ENCODE data around the gene PRDX5.

The PRDX5 gene

DNA sequence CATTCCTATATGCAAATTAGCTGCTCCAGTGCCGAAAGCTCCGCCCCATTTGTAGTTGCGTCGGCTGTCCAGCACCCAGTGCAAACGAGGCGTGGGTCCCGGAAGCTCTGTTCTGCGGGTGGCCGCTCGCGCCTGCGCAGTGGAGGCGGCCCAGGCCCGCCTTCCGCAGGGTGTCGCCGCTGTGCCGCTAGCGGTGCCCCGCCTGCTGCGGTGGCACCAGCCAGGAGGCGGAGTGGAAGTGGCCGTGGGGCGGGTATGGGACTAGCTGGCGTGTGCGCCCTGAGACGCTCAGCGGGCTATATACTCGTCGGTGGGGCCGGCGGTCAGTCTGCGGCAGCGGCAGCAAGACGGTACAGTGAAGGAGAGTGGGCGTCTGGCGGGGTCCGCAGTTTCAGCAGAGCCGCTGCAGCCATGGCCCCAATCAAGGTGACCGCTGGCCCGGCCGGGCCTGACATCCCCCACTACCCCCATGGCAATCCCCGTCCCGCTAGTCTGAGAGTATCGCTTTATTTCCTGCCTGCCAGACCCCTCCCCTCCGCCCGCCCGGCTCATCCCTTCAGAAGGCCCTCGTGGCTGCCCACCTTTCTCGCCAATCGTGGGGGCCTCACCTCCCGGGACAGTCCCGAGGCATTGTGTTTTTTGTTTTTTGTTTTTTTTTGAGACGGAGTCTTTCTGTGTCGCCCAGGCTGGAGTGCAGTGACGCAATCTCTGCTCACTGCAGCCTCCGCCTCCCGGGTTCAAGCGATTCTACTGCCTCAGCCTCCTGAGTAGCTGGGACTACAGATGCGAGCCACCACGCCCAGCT lies at the start of gene PRDX5:
TSS of gene PRDX5 (plus strand) at position 161 of the 805 bp plus-strand sequence. CDS start at position 256, 95 bp downstream.
- DNase-seq = peak; percentile 92 to 95

DNA sequence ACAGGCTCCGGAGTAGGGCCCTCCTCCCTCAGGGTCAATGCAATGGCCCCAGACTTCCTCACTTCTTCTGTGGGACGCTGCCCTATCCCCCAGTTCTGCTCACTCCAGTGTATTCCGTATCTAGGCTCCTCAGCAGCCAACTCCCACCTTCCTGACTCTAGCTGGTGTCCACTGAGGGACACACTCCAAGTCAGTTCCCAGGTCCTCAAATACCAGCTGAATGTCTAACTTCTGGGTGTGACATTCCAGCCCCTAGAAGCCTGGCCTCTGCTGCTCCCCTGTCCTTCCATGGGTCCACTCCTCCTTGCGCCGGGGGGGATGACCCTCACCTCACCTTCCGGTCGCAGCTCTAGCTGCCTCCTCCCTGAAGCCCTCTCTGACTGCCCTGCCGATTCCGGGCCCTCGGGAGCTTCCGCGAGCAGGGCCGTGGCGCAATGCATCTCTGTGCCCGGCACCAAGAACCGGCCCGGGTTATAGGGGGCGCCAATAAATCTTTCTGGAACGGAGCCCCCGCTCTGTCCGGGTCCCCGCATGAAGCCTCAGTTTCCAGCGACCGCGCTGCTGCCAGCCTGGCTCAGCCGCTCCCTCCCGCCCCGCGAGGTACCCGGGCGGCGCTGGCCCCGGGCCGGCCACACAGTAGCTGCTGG lies 48.9 kb upstream of the PRDX5 start:
- peak; percentile 56 to 60 for DNase-seq

DNA sequence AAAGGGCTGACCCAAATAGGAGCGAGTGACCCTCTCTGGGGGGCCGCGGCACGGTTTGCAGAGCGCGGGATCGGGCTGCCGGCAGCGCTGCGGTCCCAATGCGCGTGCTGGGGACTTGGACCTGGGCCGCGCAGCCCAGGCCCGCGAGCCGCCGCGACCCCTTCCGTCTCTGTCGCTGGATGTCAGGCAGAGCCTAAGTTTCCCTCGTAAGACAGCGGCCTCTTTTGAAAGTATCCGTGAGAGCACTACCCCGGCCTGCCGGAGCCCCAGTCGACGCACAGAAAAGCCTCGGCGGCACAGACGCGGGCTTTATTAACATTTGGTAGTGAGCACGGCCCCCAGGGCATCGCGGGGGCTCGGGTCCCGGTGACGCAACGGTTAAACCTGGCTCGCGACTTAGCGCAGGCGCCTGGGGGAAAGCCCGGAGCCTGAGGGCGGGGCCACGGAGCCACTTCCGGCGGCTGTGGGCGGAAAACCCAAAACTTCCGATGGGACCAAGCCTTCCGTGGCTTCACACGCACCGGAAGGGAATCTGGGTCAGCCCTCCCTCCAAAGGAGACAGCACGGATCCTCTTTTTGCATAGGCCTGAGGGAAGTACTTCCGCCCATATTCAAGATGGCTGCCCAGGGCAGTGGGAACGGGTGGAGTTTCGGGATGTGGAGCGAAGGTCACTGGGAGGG lies 48.2 kb upstream of the PRDX5 start:
- peak; percentile 98 to 99 for DNase-seq

DNA sequence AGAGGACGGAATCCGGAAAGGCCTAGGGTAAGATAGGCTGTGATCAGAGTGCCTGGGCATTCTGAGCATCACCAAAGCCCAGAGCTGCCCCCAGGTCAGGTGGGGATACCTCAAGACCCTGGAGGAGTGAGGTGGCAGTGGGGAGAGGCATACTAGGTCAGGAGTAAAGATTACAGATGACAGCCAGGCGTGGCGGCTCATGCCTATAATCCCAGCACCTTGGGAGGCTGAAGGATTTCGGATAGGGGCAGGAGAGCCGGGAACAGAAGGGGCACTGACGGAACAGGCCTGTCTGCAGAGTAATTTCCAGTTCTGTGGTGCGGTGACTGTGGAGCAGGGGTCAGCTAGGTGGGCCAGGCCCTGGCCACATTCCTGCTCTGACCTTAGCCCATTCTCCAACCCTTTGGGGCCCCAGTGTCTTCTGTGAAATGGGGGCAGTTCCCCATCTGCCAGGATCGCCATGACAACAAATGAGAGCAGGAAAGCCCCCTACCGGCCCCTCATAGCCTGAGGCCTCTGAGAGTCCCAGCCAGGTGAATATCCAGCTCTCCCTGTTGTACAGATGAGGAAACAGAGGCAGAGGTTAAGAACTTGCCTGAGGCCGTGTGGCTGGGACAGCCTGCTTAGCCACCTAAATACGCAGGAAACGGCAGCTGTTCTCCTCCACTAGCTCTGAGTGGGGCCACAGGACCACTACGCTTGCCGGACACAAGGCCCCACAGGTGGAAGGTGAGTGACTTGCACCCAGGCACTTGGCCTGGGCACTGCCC lies 42.7 kb upstream of the PRDX5 start:
- no peak for DNase-seq

DNA sequence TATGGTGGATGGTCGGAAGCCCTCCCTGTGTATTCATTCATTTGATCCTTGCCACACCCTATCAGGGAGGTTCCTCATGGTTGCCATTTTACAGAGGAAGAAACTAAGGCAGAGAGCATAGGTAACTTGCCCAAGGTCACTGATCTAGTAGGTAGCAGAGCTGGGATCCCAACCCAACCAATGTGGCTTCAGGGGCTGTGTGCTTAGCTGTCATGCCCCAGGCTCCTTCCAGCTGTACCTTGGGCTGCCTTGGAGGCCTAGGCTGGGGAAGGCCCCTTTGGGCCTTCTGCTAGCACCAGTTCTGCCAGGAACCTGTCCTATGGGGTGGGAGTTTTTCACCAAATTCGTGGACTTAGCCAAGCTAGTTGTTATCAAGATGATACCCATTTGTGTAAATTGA lies 42.1 kb upstream of the PRDX5 start:
- no peak for DNase-seq

DNA sequence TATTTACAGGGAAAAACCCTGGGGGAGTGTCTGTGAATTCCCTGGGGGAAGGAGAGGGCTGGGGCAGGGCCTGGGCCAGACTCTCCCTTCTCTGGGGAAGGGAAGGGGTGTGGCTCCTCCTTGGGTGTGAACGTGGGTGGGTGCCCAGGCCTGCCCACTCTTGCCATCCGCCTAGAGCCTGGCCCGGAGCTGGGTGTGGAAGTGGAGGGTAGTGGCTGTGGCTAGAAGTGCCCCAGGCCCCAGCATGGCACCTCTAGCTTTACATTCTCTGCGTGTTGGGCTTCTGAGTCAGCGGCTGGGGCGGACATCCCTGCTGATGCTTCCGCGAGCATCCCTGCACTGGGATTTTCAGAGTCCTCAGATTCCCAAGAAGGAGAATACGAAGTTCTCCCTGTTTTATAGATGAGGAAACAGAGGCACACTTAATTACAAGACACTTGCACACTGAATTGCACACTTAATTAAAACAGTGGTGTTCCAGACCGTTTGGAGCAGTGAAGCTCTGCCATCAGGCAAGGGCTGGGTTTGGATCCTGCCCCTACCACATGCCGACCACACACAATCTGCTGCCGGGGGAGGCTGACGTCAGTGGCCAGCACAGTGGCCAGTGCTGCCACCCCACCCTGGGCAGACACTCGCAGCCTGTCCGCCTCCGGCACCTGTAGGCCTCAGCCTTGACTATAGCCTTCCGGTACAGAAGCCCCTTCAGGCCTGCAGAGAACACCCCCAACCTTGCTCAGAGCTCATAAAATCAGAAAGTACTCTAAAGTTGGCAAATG lies 41.1 kb upstream of the PRDX5 start:
- DNase-seq = no peak

- no peak for DNase-seq
Measured at GRCh38 chr11:64278576-64279190, 39.2 kb upstream of the PRDX5 start.

GRCh38 chr11:64281957-64282770 lies 35.8 kb upstream of the PRDX5 start:
- DNase-seq = no peak

DNA sequence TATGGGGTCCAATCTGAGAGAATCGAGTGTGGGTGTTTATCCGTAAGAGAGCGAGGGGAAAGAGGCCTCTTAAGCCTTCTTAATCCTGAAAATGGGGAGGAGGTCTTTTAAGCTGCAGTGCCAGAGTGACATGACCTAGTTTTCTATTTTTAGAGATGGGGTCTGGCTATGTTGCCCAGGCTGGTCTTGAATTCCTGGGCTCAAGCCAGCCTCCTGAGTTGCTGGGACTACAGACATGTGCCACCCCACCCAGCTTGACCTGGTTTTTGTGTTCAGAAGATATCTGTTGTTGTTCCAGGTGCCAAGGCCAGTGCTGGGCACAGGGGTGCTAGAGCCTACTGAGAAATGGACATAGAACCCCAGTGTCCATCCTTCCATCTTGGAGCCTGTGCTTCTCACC lies 34.8 kb upstream of the PRDX5 start:
- DNase-seq = no peak

GRCh38 chr11:64284048-64284961 lies 33.6 kb upstream of the PRDX5 start, which contains the start of gene BAD:
Gene BAD (minus strand): TSS chr11:64284665. CDS start chr11:64284368, 297 bp downstream.
- peak; percentile 95 for DNase-seq

DNA sequence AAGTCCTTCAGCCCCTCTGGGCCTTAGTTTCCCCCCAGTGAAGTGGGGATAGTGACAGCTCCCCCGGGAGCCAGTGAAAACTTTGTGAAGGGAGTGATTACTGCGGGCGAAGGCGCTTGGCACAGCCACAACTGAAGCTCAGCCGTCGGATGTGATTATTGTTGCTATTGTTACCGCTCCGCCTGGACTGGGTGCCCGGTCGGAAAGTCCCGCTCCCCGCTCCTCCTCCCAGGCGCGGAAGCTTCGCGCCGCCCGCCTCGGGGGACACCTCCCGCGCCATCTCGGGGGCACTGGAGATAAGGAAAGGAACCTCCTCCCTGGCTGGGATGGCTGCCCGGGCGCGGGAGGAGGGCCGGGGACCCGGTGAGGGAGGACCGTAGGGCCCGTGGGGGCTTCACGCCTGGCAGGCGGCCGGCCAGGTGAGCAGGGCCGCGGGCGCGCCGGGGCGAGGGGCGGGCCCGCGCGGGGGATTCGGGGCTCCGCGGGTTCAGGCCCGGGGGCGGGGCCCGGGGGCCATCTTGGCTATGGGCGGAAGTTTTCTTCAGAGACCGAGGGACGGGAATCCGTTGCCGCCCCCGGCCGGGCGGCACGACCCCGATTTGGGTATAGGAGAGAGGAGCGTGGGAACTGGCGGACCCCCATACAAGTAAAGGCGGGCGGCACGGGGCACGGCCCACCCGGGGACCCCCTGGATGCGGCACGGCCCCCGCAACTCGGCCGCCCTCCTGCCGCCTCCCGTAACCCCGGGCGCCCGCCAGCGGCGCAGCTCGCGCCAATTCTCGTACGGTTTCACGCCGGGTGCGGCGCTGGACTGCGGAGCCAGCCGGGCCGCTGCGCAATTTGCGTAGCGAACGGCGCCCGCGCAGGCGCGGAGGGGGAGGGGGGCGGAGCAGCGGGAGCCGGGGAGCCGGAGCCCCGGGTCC lies 32.7 kb upstream of the PRDX5 start, which contains the start of gene GPR137:
TSS of gene GPR137 (plus strand) at position 887 of the 923 bp plus-strand sequence. CDS start 677 bp downstream, outside the sequence.
- DNase-seq = peak; percentile 89 to 91

DNA sequence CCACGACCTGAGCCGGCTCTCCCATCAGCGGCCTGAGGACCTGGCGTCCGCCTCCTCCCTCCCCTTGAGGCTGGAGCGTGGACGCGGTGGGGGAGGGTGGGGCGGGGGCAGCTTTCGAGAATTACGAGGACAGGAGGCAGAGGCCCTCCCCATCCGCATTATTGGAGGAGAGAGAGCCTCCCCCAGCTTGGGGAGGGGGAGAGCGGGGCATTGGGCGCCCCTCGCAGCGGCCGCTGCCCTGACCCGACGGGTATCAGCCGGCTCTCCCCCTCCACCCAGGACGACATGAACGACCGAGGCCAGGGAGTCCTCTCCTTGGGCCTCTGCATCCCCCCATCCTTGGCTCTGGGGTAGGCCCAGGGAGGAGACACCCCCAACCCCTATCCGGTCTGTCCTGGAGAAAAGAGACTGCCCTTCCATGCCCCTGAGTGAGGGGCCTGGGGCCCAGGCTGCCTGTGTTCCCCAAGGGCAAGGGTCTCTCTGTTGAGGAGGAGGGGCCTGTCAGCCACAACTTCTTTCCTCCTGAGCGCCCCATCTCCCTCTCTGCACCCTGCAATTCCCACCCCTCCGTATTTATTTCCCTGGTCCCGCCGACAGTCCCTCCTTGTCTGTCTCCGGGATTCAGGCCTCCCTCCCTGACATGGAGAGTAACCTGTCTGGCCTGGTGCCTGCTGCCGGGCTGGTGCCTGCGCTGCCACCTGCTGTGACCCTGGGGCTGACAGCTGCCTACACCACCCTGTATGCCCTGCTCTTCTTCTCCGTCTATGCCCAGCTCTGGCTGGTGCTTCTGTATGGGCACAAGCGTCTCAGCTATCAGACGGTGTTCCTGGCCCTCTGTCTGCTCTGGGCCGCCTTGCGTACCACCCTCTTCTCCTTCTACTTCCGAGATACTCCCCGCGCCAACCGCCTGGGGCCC lies 31.8 kb upstream of the PRDX5 start:
- peak in 1 of 2 experiments; percentile 38 for DNase-seq

DNA sequence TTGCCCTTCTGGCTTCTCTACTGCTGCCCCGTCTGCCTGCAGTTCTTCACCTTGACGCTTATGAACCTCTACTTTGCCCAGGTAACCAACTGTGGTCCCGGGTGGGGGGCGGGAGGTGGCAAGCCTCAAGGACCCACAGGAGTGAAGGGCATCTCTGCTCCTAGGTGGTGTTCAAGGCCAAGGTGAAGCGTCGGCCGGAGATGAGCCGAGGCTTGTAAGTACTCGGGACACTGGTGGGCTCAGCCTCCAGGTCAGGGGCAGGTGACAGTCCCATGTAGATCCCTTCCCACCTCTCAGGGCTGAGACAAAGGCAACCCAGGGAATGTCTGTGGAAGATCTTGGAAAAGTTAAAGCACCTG lies 31.1 kb upstream of the PRDX5 start:
- DNase-seq = no peak

DNA sequence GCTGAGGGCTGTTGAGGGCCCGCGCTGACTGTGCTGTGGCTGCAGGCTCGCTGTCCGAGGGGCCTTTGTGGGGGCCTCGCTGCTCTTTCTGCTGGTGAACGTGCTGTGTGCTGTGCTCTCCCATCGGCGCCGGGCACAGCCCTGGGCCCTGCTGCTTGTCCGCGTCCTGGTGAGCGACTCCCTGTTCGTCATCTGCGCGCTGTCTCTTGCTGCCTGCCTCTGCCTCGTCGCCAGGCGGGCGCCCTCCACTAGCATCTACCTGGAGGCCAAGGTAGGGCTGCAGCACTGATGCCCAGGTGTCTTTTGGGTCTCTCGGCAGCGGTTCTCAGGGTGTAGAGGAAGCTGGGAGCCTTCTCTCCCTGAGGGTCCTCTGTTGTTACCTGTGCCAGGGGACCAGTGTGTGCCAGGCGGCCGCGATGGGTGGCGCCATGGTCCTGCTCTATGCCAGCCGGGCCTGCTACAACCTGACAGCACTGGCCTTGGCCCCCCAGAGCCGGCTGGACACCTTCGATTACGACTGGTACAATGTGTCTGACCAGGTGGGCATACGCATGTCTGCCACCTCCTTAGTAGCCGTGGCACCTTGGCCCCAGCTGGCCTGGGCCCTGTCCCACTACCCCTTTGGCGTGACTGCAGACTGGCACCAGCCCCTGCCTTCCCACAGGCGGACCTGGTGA lies 30.1 kb upstream of the PRDX5 start:
- no peak for DNase-seq

DNA sequence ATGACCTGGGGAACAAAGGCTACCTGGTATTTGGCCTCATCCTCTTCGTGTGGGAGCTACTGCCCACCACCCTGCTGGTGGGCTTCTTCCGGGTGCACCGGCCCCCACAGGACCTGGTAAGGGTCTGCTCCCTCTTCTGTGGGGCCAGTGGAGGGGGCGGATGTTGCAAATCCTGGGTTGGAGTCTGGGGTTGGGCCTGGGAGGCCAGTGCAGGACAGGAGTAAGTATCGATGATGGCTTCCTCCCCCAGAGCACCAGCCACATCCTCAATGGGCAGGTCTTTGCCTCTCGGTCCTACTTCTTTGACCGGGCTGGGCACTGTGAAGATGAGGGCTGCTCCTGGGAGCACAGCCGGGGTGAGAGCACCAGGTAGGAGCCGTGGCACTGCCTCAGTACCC lies 29.6 kb upstream of the PRDX5 start:
- no peak for DNase-seq

DNA sequence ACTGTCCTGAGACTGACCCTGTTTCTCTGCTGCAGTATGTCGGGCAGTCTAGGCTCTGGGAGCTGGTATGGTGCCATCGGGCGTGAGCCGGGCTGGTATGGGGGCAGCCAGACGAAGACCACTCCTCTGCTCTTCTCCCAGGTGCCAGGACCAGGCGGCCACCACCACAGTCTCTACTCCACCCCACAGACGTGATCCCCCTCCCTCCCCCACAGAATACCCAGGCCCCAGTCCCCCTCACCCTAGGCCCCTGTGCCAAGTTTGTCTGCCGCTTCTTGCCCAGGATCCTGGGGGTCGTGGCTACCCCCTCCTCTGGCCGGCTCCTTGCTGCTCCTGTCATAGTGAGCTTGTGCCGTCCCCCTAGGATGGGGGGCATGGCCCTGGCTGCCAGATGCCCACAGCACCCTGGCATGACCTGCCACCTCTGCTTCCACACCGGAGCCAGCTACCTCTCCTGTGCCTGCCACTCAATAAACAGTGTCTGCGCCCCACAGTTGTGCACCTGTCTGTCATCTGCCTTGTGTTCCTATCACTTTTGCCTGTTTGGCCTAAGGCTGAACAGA lies 28.8 kb upstream of the PRDX5 start:
- DNase-seq = no peak

Measured in activated CD4-positive, alpha-beta T cell treated with anti-CD3 and anti-CD28 coated beads, Interleukin-2, amount 50 U/mL, for 48 hours (primary cell).